ENCODE data around the gene LGI1. TPM values are rescaled to one million over a fixed set of nuclear protein-coding genes. Genes with fewer than 3 reads are reported as not detected.

The LGI1 gene
- total and polyA plus RNA-seq, 2 experiments from 2014 or later, result 0.56 to 2.6 TPM

DNA sequence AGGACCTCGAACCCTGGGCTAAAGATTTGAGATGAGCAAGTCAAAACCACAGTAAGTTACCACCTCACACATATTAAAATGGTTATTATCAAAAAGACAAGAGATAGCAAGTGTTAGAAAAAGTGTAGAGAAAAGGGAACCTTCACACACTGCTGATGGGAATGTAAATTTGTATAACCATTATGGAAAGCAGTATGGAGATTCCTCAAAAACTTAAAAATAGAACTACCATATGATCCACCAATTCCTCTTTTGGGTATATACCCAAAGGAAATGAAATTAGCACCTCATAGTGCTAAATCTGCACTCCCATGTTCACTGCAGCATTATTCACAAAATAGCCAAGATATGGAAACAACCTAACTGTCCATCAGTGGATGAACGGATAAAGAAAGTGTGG is 34.6 kb upstream of the LGI1 start:
- H3K9me3 ChIP-seq (ENCODE audit: low read depth), result no peaks in the 10 kb centered on the region
- H3K4me3 ChIP-seq, result no peak overlapping the region
- H3K4me1 ChIP-seq (ENCODE audit: insufficient read depth), result no peaks in the 10 kb centered on the region
- no peaks in the 10 kb centered on the region for H3K36me3 ChIP-seq (replicated peaks; ENCODE audit: insufficient read depth, low read depth)
- H2AFZ ChIP-seq, result no peak overlapping the region
- H4K20me1 ChIP-seq (ENCODE audit: insufficient read depth, poor library complexity, severe bottlenecking), result no peaks in the 10 kb centered on the region
- H3K27me3 ChIP-seq, result peaks cover 9% of the 10 kb centered on the region
- no peak for DNase-seq (ENCODE audit: low spot score)
- WGBS (ENCODE audit: low lambda C conversion rate, missing lambda C conversion rate), result 100% methylated on average over 2 of the region's 2 CpGs
- H3K27ac ChIP-seq, result no peak overlapping the region
- TF ChIP-seq EZH2 (IDR thresholded peaks at IDR 0.05; ENCODE audit: borderline replicate concordance), result no peak
- no peak for TF ChIP-seq EZH2phosphoT487 (IDR thresholded peaks at IDR 0.05; ENCODE audit: low read depth, severe bottlenecking, unreplicated experiment)
- TF ChIP-seq, protein P1, sequence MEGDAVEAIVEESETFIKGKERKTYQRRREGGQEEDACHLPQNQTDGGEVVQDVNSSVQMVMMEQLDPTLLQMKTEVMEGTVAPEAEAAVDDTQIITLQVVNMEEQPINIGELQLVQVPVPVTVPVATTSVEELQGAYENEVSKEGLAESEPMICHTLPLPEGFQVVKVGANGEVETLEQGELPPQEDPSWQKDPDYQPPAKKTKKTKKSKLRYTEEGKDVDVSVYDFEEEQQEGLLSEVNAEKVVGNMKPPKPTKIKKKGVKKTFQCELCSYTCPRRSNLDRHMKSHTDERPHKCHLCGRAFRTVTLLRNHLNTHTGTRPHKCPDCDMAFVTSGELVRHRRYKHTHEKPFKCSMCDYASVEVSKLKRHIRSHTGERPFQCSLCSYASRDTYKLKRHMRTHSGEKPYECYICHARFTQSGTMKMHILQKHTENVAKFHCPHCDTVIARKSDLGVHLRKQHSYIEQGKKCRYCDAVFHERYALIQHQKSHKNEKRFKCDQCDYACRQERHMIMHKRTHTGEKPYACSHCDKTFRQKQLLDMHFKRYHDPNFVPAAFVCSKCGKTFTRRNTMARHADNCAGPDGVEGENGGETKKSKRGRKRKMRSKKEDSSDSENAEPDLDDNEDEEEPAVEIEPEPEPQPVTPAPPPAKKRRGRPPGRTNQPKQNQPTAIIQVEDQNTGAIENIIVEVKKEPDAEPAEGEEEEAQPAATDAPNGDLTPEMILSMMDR (IDR thresholded peaks at IDR 0.05; ENCODE audit: poor library complexity), result no peak
- no peak overlapping the region for H3K4me2 ChIP-seq
- no peaks in the 10 kb centered on the region for H3K9me2 ChIP-seq (replicated peaks; ENCODE audit: insufficient read depth)
- no peaks in the 10 kb centered on the region for H3K79me2 ChIP-seq

DNA sequence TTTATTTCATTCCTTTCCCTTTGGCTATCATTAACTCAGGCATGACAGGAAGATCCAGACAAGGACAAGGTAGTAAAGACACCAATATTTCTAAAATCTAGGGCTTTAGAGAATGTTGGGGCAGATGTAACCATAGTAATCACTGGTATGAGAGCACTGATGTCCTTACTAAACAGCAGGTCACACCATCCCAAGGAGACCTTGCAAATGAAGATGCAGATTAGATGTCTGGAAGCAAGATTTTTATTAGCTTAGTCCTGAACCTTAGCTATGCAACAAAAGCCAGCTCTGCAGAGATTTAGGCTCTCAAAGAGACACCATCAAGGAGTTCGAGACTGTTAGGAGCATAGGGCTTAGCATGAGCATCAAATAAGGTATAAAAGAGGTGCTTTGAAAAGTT is 31.7 kb upstream of the LGI1 start:
- no peaks in the 10 kb centered on the region for H4K20me1 ChIP-seq (ENCODE audit: insufficient read depth, poor library complexity, severe bottlenecking)
- H3K27me3 ChIP-seq, result peaks cover 9% of the 10 kb centered on the region
- H3K9me2 ChIP-seq (replicated peaks; ENCODE audit: insufficient read depth), result no peaks in the 10 kb centered on the region
- no peak overlapping the region for H3K27ac ChIP-seq
- H3K36me3 ChIP-seq (replicated peaks; ENCODE audit: insufficient read depth, low read depth), result no peaks in the 10 kb centered on the region
- no peak overlapping the region for H3K4me3 ChIP-seq
- no peaks in the 10 kb centered on the region for H3K9me3 ChIP-seq (ENCODE audit: low read depth)
- no peak for DNase-seq (ENCODE audit: low spot score)
- no peak overlapping the region for H3K4me2 ChIP-seq
- 91% methylated on average over 1 of the region's 1 CpG for WGBS (ENCODE audit: low lambda C conversion rate, missing lambda C conversion rate)
- no peak for TF ChIP-seq EZH2 (IDR thresholded peaks at IDR 0.05; ENCODE audit: borderline replicate concordance)
- no peak for TF ChIP-seq EZH2phosphoT487 (IDR thresholded peaks at IDR 0.05; ENCODE audit: low read depth, severe bottlenecking, unreplicated experiment)
- TF ChIP-seq, protein P1 (IDR thresholded peaks at IDR 0.05; ENCODE audit: poor library complexity), result no peak
- H3K4me1 ChIP-seq (ENCODE audit: insufficient read depth), result no peaks in the 10 kb centered on the region
- H3K79me2 ChIP-seq, result no peaks in the 10 kb centered on the region
- H2AFZ ChIP-seq, result no peak overlapping the region

DNA sequence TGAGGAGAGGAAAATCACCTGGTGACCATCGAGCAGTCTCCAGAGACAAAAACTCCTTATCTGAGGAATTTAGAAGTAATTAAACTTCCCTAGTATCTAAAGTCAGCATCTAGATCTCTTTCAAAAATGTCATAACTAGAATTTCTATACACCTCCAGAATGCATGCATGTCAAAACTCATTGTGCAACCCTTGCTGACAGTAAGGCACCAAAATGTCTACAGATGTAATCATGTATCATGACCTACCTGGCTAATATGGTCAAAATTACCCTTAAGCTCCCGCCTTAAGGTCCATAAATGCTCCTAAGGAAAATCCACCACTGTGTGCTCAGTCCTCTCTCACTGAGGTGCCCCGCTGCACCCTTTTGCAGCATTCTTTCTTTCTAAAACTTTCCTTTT is 16.4 kb upstream of the LGI1 start:
- H3K27me3 ChIP-seq, result peaks cover 3% of the 10 kb centered on the region
- no peaks in the 10 kb centered on the region for H3K9me2 ChIP-seq (replicated peaks; ENCODE audit: insufficient read depth)
- no peak overlapping the region for H3K4me3 ChIP-seq
- no peaks in the 10 kb centered on the region for H4K20me1 ChIP-seq (ENCODE audit: insufficient read depth, poor library complexity, severe bottlenecking)
- no peak overlapping the region for H3K4me2 ChIP-seq
- no peak overlapping the region for H3K27ac ChIP-seq
- no peak for TF ChIP-seq EZH2 (IDR thresholded peaks at IDR 0.05; ENCODE audit: borderline replicate concordance)
- TF ChIP-seq, protein P1 (IDR thresholded peaks at IDR 0.05; ENCODE audit: poor library complexity), result no peak
- TF ChIP-seq EZH2phosphoT487 (IDR thresholded peaks at IDR 0.05; ENCODE audit: low read depth, severe bottlenecking, unreplicated experiment), result no peak
- no peaks in the 10 kb centered on the region for H3K36me3 ChIP-seq (replicated peaks; ENCODE audit: insufficient read depth, low read depth)
- no peak for DNase-seq (ENCODE audit: low spot score)
- H3K9me3 ChIP-seq (ENCODE audit: low read depth), result no peaks in the 10 kb centered on the region
- no peaks in the 10 kb centered on the region for H3K79me2 ChIP-seq
- no peak overlapping the region for H2AFZ ChIP-seq
- H3K4me1 ChIP-seq (ENCODE audit: insufficient read depth), result no peaks in the 10 kb centered on the region
- 59% methylated on average over 3 of the region's 3 CpGs for WGBS (ENCODE audit: low lambda C conversion rate, missing lambda C conversion rate)
